Measurements from ENCODE around the gene GALNT5. TPM values are rescaled to one million over a fixed set of nuclear protein-coding genes. Genes with fewer than 3 reads are reported as not detected.

GALNT5 gene
- total RNA-seq, 1 experiment from 2014 or later = 0.04 TPM

- ATAC-seq = no peak
Measured at GRCh38 chr2:157259386-157259785, 1.9 kb downstream of the GALNT5 start.

GRCh38 chr2:157259960-157260359 lies 2.5 kb downstream of the GALNT5 start:
- POLR2A ChIA-PET (ENCODE audit: unreplicated experiment) = no interaction called here
- no peaks in the 10 kb centered on the region for H3K27me3 ChIP-seq (ENCODE audit: low read length)
- peak overlapping the region; percentile 97 for H3K27ac ChIP-seq (ENCODE audit: low read length)
- no peak for TF ChIP-seq EZH2 (IDR thresholded peaks at IDR 0.05; ENCODE audit: low read length, unreplicated experiment)
- no peak for TF ChIP-seq CTCF (conservative IDR thresholded peaks at IDR 0.05; ENCODE audit: low read depth, low read length)
- no peak for TF ChIP-seq EZH2phosphoT487 (IDR thresholded peaks at IDR 0.05; ENCODE audit: borderline replicate concordance, low read length)
- H3K9me2 ChIP-seq (replicated peaks; ENCODE audit: low read length) = no peaks in the 10 kb centered on the region
- no peaks in the 10 kb centered on the region for H4K20me1 ChIP-seq (ENCODE audit: low read length)
- no peak for ATAC-seq
- no peaks in the 10 kb centered on the region for H3K79me2 ChIP-seq (ENCODE audit: low read length)
- CTCF ChIA-PET = no interaction called here
- H3K4me1 ChIP-seq (ENCODE audit: insufficient read depth, low read length) = peaks cover 23% of the 10 kb centered on the region
- no peaks in the 10 kb centered on the region for H3K36me3 ChIP-seq (ENCODE audit: low read depth, low read length)
- H3K4me3 ChIP-seq (ENCODE audit: low read length) = no peak overlapping the region
- no TSS peak for BruUV-seq (replicated peaks)
- DNase-seq = no peak
- no peaks in the 10 kb centered on the region for H3K9me3 ChIP-seq (ENCODE audit: low read length)
- no peaks in the 10 kb centered on the region for H3F3A ChIP-seq (ENCODE audit: low read length, unreplicated experiment)
- no peak overlapping the region for H2AFZ ChIP-seq (ENCODE audit: low read length)
- H3K9ac ChIP-seq (ENCODE audit: low read length) = no peak overlapping the region
- intact Hi-C loops (cut with micrococcal nuclease) = no loop called here
- H3K4me2 ChIP-seq (ENCODE audit: low read length) = no peak overlapping the region

More at GRCh38 chr2:157259386-157259785, 1.9 kb downstream of the GALNT5 start:
- no TSS peak for BruUV-seq (replicated peaks)
- TF ChIP-seq CTCF (conservative IDR thresholded peaks at IDR 0.05; ENCODE audit: low read depth, low read length) = no peak
- no peak for TF ChIP-seq EZH2phosphoT487 (IDR thresholded peaks at IDR 0.05; ENCODE audit: borderline replicate concordance, low read length)
- no peak for TF ChIP-seq EZH2 (IDR thresholded peaks at IDR 0.05; ENCODE audit: low read length, unreplicated experiment)
- Histone ChIP-seq H3K9me2 (replicated peaks; ENCODE audit: low read length) (no peaks in the 10 kb centered on the region), H4K20me1 (ENCODE audit: low read length) (no peaks in the 10 kb centered on the region), H3K9me3 (ENCODE audit: low read length) (no peaks in the 10 kb centered on the region), H3K27me3 (ENCODE audit: low read length) (no peaks in the 10 kb centered on the region), H3K79me2 (ENCODE audit: low read length) (no peaks in the 10 kb centered on the region), H2AFZ (ENCODE audit: low read length) (no peak overlapping the region), H3F3A (ENCODE audit: low read length, unreplicated experiment) (no peaks in the 10 kb centered on the region), H3K9ac (ENCODE audit: low read length) (no peak overlapping the region), H3K4me1 (ENCODE audit: insufficient read depth, low read length) (peaks cover 23% of the 10 kb centered on the region), H3K27ac (ENCODE audit: low read length) (no peak overlapping the region), H3K4me3 (ENCODE audit: low read length) (no peak overlapping the region), H3K36me3 (ENCODE audit: low read depth, low read length) (no peaks in the 10 kb centered on the region), H3K4me2 (ENCODE audit: low read length) (no peak overlapping the region)
- intact Hi-C loops (cut with micrococcal nuclease) = no loop called here
- no peak for DNase-seq
- ChIA-PET POLR2A (ENCODE audit: unreplicated experiment) (no interaction called here), CTCF (no interaction called here)

GRCh38 chr2:157260533-157261198 lies 3.2 kb downstream of the GALNT5 start:
- DNase-seq (no peak), ATAC-seq (no peak)
- H3K9ac ChIP-seq (ENCODE audit: low read length) = peak overlapping the region; percentile 74
- peaks cover 23% of the 10 kb centered on the region for H3K4me1 ChIP-seq (ENCODE audit: insufficient read depth, low read length)
- H4K20me1 ChIP-seq (ENCODE audit: low read length) = no peaks in the 10 kb centered on the region
- TF ChIP-seq EZH2phosphoT487 (IDR thresholded peaks at IDR 0.05; ENCODE audit: borderline replicate concordance, low read length) = no peak
- no peak for TF ChIP-seq CTCF (conservative IDR thresholded peaks at IDR 0.05; ENCODE audit: low read depth, low read length)
- no peak for TF ChIP-seq EZH2 (IDR thresholded peaks at IDR 0.05; ENCODE audit: low read length, unreplicated experiment)
- H3K36me3 ChIP-seq (ENCODE audit: low read depth, low read length) = no peaks in the 10 kb centered on the region
- ChIA-PET CTCF (interaction anchor here (0.5 to 0.6 kb wide), 2 partner anchors 149 to 671 kb away, joined by 3 to 5 read pairs; no protein-coding TSS in a partner anchor), POLR2A (ENCODE audit: unreplicated experiment) (no interaction called here)
- H3K9me2 ChIP-seq (replicated peaks; ENCODE audit: low read length) = no peaks in the 10 kb centered on the region
- no peaks in the 10 kb centered on the region for H3K79me2 ChIP-seq (ENCODE audit: low read length)
- TSS peak; percentile 96 for BruUV-seq (replicated peaks)
- intact Hi-C loops (cut with micrococcal nuclease) = loop anchor here (1.0 kb wide), 1 partner anchor 14 kb away; no protein-coding TSS in a partner anchor
- peak overlapping the region; percentile 69 for H2AFZ ChIP-seq (ENCODE audit: low read length)
- H3K27ac ChIP-seq (ENCODE audit: low read length) = peak overlapping the region; percentile 97
- H3K27me3 ChIP-seq (ENCODE audit: low read length) = no peaks in the 10 kb centered on the region
- H3K4me3 ChIP-seq (ENCODE audit: low read length) = peak overlapping the region; percentile 8; the same call in 1 of the 2 replicates
- no peaks in the 10 kb centered on the region for H3F3A ChIP-seq (ENCODE audit: low read length, unreplicated experiment)
- peak overlapping the region; percentile 68 for H3K4me2 ChIP-seq (ENCODE audit: low read length)
- no peaks in the 10 kb centered on the region for H3K9me3 ChIP-seq (ENCODE audit: low read length)

All from PC-3 (cell line).